Measurements from ENCODE around the gene LRBA.

The LRBA gene

GRCh38 chr4:150888217-150888616, 126.9 kb downstream of the LRBA start:
- H3K4me3 ChIP-seq (ENCODE audit: low read length): no peak overlapping the region
- TF ChIP-seq CTCF (IDR thresholded peaks at IDR 0.05; ENCODE audit: insufficient read depth, low read depth, low read length, missing control alignments): no peak
- DNase-seq (ENCODE audit: low read depth): no peak

- no peak for TF ChIP-seq CTCF (IDR thresholded peaks at IDR 0.05; ENCODE audit: insufficient read depth, low read depth, low read length, missing control alignments)
- peak; percentile 5 for DNase-seq (ENCODE audit: low read depth)
- no peak overlapping the region for H3K4me3 ChIP-seq (ENCODE audit: low read length)
Measured at GRCh38 chr4:150886597-150886996, 128.5 kb downstream of the LRBA start.

GRCh38 chr4:150884625-150885024, 130.5 kb downstream of the LRBA start:
- TF ChIP-seq CTCF (IDR thresholded peaks at IDR 0.05; ENCODE audit: insufficient read depth, low read depth, low read length, missing control alignments): no peak
- H3K4me3 ChIP-seq (ENCODE audit: low read length): no peak overlapping the region
- DNase-seq (ENCODE audit: low read depth): no peak

GRCh38 chr4:150875367-150875766, 139.7 kb downstream of the LRBA start:
- no peak for TF ChIP-seq CTCF (IDR thresholded peaks at IDR 0.05; ENCODE audit: insufficient read depth, low read depth, low read length, missing control alignments)
- H3K4me3 ChIP-seq (ENCODE audit: low read length): no peak overlapping the region
- DNase-seq (ENCODE audit: low read depth): no peak

- DNase-seq (ENCODE audit: low read depth): peak; percentile 5
- H3K4me3 ChIP-seq (ENCODE audit: low read length): no peak overlapping the region
Measured at GRCh38 chr4:150874338-150875226, 140.5 kb downstream of the LRBA start.

GRCh38 chr4:150867148-150867547, 147.9 kb downstream of the LRBA start:
- TF ChIP-seq CTCF (IDR thresholded peaks at IDR 0.05; ENCODE audit: insufficient read depth, low read depth, low read length, missing control alignments): peak; percentile 51

More at GRCh38 chr4:150874338-150875226, 140.5 kb downstream of the LRBA start:
- no peak for TF ChIP-seq CTCF (IDR thresholded peaks at IDR 0.05; ENCODE audit: insufficient read depth, low read depth, low read length, missing control alignments)

GRCh38 chr4:150863456-150863855, 151.6 kb downstream of the LRBA start:
- no peak for DNase-seq (ENCODE audit: low read depth)
- TF ChIP-seq CTCF (IDR thresholded peaks at IDR 0.05; ENCODE audit: insufficient read depth, low read depth, low read length, missing control alignments): no peak
- no peak overlapping the region for H3K4me3 ChIP-seq (ENCODE audit: low read length)

More at GRCh38 chr4:150867148-150867547, 147.9 kb downstream of the LRBA start:
- no peak overlapping the region for H3K4me3 ChIP-seq (ENCODE audit: low read length)
- DNase-seq (ENCODE audit: low read depth): peak; percentile 86
